ENCODE measurements around the gene SULT4A1.

Gene SULT4A1

GRCh38 chr22:43796567-43796966 lies 65.7 kb downstream of the SULT4A1 start:
- no peak for DNase-seq

GRCh38 chr22:43795320-43795719 lies 67.0 kb downstream of the SULT4A1 start:
- no peak for DNase-seq

GRCh38 chr22:43792905-43793304 lies 69.4 kb downstream of the SULT4A1 start:
- DNase-seq = no peak

- DNase-seq = no peak
Measured at GRCh38 chr22:43789452-43789851, 72.9 kb downstream of the SULT4A1 start.

GRCh38 chr22:43783777-43784176 lies 78.5 kb downstream of the SULT4A1 start:
- no peak for DNase-seq

GRCh38 chr22:43782448-43782847 lies 79.9 kb downstream of the SULT4A1 start:
- DNase-seq = no peak

- DNase-seq = no peak
Measured at GRCh38 chr22:43777286-43777685, 85.0 kb downstream of the SULT4A1 start.

- DNase-seq = no peak
Measured at GRCh38 chr22:43776081-43776670, 86.1 kb downstream of the SULT4A1 start.

All from CD4-positive, alpha-beta T cell treated with Interleukin-17A for 4 hours (primary cell).